Activated CD8-positive, alpha-beta memory T cell treated with anti-CD3 and anti-CD28 coated beads, Interleukin-2, amount 50 U/mL, for 48 hours (primary cell): Measurements from ENCODE around the gene C19orf85.
A peak's percentile ranks its signal among the peaks of the same experiment; 100 is the strongest.

Experiments
- DNase-seq: peaks from one replicate; pipeline ENCODE4 v3.0.0-alpha.2; 2020

The C19orf85 gene

GRCh38 chr19:55488986-55489710 lies 24.6 kb upstream of the C19orf85 start:
- DNase-seq = no peak

- no peak for DNase-seq
Measured at GRCh38 chr19:55487924-55488687, 23.6 kb upstream of the C19orf85 start, which contains the start of gene SSC5D. Gene SSC5D, plus strand, starts transcription at chr19:55488436. Its CDS starts 154 bp downstream, at chr19:55488590.

DNA sequence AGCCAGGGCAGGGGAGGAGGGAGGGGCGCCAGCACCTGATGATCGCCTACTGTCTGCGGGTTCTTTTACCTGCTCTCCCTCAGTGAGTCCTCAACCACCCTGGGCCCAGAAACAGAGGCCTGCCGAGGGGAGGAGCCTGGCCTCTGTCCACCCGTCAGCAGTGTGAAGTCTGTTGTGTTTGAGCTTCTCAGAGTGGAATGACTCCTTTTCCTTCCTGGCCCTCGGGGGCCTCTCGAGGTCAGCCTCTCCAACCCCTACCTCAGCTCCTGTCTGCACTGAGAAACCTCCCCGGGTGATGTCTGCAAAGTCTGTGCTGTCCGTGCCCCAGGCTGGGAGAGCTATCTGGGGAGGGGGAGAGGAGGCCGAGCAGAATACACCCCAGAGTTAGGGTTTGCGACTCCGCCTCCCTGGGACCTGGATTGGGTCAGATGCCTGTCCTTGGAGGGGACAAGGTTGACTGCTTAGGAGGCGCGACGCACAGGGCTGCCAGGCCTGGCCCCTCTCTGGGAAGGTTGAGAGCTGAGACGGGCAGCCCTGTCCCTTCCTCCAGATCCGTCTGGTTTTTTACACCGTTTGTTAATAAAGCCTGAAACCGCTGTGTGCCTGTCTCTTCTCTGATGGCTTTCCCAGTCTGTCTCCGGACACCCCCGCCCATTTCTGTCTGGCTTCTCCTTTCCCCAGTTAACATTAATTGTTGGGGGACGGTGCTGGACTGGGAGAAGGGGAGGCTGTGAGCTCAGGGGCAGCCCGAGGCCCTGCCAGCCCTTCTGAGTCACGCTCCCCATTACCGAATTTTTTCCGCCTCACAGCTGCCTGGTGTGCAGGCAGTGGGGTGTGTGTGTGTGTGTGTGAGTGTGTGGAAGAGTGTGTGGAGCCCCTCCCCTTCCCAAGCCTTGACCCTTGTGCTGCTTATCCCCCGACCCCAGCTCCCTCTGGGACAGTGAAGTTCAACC lies 22.7 kb upstream of the C19orf85 start:
- DNase-seq = peak; percentile 72

DNA sequence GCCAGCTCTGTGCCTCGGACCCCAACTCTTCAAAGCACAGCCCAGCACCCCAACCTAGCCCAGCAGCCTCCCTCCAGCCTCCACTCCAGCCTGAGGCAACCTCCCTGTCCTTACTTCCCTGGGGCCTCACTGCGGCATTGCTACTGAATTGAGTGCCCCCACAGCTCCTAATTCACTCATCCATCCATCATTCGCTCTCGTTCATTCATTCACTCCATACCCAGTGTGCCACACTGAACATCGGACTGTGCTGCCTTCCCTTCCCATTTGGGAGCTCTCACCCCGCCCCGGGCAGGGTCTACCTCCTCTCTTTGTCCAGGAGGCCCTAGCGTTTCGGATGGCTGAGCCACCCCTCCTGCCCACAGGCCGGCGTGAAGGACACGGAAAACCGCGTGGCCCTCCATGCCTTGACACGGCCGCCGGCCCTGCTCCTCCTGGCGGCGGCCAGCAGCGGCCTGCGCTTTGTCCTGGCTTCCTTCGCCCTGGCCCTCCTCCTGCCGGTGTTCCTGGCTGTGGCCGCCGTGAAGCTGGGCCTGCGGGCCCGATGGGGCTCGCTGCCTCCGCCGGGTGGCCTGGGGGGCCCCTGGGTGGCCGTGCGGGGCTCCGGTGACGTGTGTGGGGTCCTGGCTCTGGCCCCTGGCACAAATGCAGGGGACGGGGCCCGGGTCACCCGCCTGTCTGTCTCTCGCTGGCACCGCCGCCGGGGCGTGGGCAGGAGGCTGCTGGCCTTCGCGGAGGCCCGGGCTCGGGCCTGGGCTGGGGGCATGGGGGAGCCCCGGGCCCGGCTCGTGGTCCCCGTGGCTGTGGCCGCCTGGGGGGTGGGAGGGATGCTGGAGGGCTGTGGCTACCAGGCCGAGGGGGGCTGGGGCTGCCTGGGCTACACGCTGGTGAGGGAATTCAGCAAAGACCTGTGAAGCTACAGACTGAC lies 21.8 kb upstream of the C19orf85 start:
- no peak for DNase-seq

GRCh38 chr19:55485439-55486011 lies 21.0 kb upstream of the C19orf85 start:
- DNase-seq = no peak

DNA sequence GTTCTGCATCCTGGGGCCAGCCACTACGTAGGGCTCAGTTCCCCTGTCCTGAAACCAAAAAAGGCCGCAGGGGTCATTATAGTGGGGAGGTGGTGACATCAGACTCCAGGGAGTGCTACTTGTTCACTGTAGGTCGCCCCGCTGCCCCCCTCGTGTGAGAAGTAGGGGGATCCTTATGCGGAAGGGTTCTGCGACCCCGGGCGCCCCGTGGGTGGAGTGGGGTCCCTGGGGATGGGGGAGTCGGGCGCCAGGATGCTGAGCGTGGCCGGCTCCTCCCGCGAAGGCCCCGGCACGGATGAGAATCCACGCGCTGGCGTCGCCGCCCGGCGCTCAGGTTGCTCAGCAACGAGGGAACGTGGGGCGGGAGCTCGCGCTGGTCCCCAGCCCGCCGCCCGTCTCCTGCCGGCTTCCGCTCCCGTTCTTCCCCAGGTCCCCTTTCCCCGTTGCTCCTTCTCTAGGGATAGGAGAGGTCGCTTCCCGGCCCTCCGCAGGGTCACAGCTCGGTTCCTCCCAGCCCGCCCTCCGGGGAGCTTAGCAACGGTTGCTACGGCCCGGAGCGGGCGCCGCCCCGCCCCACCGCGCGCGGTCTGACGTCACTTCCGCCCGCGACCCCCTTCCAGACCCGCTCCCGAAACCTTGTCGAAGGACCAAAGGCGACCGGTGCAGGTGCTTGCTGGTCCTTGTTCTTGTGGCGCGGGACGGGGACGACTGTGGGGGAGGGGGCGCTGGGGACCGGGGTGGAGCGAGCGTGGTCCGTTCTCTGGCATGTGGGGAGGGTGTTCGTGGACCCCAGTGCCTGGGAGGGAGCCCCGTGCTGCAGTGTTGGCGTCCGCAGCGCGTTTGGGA lies 20.3 kb upstream of the C19orf85 start, which contains the start of gene NAT14:
NAT14 (plus strand) TSS at position 596 of the 846 bp plus-strand sequence. CDS start 521 bp downstream, outside the sequence.
- peak; percentile 89 for DNase-seq

GRCh38 chr19:55483706-55484592 lies 19.4 kb upstream of the C19orf85 start:
- DNase-seq = no peak

GRCh38 chr19:55482967-55483705 lies 18.6 kb upstream of the C19orf85 start:
- DNase-seq = no peak

GRCh38 chr19:55482156-55482961 lies 17.8 kb upstream of the C19orf85 start:
- no peak for DNase-seq

- no peak for DNase-seq
Measured at GRCh38 chr19:55481794-55482155, 17.2 kb upstream of the C19orf85 start.

GRCh38 chr19:55481148-55481793 lies 16.7 kb upstream of the C19orf85 start:
- no peak for DNase-seq

- no peak for DNase-seq
Measured at GRCh38 chr19:55479451-55480230, 15.1 kb upstream of the C19orf85 start.

DNA sequence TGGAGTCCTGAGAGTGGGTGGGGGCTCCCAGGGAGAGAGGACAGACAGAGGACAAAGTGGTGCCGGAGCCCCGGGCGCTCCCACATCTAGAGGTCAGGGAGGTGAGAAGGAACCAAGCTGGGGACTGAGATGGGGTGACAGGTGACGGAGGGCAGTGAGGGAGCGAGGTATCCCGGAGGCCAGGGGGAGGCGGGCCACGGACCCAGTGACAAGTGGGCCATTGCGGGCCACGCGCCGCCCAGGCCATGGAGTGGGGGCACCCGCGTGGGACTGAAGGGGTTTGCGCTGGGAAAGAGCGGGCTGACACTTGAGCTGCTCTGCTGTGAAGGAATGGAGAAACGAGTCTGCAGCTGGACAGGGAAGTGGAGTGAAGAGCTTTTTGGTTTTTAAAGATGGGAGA lies 14.5 kb upstream of the C19orf85 start:
- DNase-seq = no peak

- no peak for DNase-seq
Measured at GRCh38 chr19:55478364-55478763, 13.8 kb upstream of the C19orf85 start.

DNA sequence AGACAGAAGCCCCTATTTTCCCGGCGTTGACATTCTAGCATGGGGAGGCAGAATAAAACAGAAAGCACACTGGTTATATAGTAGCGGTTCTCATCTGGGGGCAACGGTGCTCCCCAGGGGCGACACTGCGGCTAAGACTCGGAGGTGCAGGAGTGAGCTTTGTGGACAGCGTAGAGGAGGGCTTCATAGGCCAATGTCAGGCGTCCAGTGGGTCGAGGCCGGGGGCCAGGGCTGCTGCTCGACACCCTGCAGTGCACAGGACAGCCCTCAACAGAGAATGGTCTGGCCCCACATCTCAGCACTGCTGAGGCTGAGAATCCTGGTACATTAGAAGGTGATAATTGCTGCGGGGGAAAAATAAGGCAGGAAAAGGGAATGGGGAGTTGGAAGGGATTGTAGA lies 13.4 kb upstream of the C19orf85 start:
- no peak for DNase-seq

DNA sequence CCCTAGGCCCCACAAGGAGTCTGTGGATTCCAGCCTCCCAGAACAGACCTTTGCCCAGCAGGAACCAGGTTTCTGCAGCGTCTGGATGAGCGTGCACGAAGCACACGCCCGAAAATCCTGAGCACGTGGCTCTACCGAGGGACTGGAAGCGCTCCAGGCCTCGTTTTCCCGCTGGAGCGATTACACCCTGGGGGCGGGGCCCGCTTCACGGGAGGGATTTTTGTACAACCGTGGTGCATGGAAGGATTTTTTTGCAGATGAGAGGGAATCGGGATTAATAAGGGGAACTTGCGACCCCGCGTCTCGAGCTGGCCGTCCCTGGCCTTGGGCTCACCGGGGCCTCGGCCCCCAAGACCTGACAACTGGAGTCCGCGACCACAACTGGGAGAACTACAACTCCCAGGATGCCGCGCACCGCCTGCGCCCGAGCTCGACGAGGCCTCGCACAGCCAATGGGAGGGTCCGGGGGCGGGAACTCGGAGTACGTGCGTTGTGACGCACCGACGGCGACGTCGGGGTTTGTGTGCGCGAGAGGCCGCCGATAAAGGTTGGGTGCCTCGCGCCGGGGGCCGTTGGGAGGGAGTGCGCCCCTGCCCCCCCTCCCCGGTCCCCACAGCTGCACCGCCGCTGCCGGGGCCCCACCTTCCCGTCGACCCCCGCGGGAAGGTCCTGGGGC lies 11.7 kb upstream of the C19orf85 start, which contains the start of gene ZNF628:
ZNF628 (plus strand) TSS at position 518 of the 676 bp plus-strand sequence. CDS start 3,294 bp downstream, outside the sequence.
- peak; percentile 96 for DNase-seq
